Measurements from ENCODE around the gene CAPRIN1.
A peak's percentile ranks its signal among the peaks of the same experiment; 100 is the strongest.

Gene CAPRIN1, protein sequence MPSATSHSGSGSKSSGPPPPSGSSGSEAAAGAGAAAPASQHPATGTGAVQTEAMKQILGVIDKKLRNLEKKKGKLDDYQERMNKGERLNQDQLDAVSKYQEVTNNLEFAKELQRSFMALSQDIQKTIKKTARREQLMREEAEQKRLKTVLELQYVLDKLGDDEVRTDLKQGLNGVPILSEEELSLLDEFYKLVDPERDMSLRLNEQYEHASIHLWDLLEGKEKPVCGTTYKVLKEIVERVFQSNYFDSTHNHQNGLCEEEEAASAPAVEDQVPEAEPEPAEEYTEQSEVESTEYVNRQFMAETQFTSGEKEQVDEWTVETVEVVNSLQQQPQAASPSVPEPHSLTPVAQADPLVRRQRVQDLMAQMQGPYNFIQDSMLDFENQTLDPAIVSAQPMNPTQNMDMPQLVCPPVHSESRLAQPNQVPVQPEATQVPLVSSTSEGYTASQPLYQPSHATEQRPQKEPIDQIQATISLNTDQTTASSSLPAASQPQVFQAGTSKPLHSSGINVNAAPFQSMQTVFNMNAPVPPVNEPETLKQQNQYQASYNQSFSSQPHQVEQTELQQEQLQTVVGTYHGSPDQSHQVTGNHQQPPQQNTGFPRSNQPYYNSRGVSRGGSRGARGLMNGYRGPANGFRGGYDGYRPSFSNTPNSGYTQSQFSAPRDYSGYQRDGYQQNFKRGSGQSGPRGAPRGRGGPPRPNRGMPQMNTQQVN

DNA sequence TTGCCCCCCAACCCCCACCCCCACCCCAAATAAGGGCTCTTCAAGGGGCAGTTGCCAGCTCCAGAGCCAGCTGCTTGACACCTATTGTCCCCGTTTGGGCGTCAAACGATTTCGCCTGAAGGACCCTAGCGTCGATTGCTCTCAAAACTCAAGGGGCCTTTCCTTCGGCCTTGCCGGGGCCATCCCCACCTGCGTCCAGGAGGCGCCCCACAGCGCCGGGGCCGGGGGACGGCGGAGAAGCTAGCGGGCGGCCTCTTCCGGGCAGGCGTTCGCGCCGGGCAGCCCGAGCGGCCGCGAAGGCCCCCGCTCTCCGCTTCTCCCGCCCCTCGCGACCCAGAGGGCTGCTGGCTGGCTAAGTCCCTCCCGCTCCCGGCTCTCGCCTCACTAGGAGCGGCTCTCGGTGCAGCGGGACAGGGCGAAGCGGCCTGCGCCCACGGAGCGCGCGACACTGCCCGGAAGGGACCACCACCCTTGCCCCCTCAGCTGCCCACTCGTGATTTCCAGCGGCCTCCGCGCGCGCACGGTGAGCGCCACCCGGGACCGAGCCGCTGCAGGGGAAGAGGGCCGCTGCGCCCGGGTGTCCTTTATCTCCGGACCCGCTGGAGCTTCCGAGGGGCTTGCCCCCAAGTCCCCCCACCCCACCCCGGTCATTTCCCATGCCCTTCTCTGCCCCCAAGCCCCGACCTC, at the start of gene CAPRIN1:
Gene CAPRIN1, plus strand, starts transcription at position 383 of the 687 bp plus-strand sequence. CDS start 690 bp downstream, outside the sequence.
- DNase-seq (ENCODE audit: low spot score) = peak; percentile 90

DNA sequence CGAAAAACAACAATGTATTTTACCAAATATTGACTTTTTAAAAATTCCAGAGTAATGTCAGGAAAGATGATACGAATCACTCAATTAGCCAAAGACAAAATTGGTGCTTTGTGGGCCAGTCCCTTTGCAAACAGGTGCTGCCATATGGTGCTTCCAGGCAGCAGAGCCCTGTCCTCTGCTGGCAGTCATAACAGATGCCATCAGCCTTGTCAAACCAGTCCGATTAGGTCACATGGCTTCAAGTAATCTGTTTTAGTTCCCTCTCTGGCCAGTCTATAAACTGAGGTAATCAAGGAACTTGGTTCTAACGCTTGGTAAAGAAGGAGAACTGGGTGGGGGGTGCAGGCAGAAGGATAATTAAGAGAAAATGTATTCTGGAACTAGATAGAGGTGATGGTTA, 49.1 kb upstream of the CAPRIN1 start:
- no peak for DNase-seq (ENCODE audit: low spot score)

DNA sequence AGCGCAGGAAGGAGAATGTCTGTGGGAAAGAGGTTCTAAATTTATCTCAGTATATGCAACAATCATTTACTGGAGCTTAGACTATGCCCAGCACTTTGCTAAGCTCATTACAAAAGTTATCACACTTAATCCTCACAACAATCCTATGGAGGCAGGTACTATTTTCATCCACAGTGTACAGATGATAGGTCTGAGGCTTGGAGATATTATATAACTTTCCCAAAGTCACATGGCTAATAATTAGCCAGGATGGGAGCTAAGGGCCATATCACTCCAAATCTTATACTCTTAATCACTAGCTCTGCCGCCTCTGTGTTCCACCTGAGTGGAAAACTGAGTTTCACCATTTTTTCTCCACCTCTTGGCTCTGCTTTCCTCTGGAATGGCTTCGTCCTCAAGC, 47.3 kb upstream of the CAPRIN1 start:
- no peak for DNase-seq (ENCODE audit: low spot score)

DNA sequence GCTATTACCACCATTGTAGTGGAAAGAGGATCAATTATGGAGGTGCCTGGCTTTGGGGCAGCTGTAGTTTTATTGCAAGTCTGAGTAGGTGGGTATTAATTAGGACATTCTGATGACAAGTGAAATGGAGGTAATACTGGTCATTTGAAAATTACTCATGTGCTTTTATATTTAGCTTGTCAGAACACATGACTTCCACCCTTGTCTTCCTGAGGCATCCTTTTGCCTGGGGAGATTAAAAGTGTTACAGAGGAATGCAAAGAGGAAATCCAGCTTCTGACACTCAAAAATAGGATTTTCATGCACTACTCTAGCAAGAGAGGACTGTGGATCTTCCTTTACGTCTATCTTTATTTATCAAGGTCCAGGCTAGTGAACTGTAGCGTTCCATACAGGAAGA, 44.7 kb upstream of the CAPRIN1 start:
- no peak for DNase-seq (ENCODE audit: low spot score)

DNA sequence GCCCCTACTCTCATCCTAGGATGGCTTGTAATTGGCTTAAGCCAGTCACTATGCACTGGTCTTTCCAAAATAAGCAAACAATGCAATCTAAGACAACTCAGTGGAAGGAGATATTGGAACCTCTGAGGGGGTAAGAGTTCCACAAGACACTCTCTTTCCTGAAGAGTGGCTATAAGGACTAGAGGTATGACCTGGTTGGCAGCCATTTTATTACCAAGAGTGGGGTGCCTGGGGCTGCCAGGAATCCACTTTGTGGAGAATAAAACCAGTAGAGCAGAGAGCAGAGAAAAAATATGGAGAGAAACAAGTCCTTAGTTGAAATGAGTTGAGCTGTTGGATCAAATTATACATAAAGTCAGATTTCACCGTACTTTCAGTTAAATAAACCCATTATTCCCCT, 38.8 kb upstream of the CAPRIN1 start:
- DNase-seq (ENCODE audit: low spot score) = no peak

DNA sequence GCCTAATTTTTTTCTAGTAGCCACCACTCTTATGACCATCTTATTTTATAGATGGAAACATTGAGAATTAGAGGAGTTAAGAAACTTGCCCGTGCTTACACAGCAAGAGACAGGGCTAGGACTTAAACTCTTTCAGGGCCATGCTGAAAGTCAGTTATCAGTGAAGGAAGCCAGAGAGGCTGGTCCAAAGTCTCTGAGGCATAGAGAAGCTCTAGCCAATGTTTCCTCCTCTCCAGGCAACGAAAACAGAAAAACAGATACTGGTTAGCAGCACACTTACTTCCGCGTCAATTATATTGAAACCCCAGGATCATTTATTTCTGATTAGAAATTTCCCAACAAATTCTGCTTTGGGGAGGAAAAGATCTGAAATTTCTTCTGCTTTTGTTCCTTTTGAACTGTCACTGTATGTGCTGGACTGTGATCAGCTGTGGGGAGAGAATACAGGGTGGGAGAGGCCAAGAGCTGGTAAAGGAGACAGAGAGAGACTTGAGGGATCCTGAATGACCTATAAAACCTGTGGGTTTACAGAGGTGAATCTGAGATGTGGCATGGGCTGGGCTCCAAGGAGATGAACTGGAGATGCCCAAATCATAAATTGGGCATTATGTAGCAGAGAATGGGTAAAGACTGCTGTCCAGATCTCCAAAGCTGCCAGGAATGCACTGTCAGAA, 37.5 kb upstream of the CAPRIN1 start:
- DNase-seq (ENCODE audit: low spot score) = no peak

DNA sequence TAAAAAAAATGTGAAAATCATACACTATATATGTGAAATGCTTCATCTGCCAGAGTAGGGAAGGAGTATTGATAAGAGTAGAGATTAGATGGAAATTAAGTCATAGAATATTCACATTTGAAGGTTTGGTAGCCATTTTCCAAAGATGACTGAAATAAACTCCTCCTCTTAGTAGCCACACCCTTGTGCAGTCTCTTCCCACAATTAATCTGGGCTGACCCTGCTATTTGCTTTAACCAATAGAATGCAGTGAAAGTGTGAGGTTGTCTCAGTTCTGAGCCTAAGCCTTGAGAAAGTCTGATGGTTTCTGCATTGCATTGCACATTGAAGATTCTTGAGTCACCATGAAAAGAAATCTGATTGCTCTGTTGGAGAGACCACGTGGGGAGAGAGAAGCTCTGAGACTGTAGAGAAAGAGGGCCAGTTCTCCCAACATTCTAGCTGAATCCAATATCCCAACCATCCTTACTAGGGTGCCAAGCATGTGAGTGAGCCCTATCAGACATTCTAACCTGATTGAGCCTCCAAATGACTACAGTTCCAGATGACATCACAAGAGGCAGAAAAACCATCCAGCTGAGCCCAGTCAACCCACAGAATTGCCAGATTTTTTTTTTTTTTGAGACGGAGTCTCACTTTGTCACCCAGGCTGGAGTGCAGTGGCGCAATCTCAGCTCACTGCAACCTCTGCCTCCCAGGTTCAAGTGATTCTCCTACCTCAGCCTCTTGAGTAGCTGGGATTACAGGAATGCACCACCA, 29.4 kb upstream of the CAPRIN1 start:
- no peak for DNase-seq (ENCODE audit: low spot score)

DNA sequence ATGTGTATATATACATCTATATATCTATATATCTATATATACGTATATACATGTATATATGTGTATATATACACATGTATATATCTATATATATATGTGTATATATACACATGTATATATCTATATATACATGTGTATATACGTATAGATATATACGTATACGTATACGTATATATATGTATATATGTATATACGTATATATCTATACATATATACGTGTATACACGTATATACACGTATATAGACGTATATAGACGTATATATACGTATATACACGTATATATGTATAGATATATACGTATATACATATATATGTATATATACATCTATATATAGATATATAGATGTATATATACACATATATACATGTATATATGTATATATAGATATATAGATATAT, 25.1 kb upstream of the CAPRIN1 start:
- no peak for DNase-seq (ENCODE audit: low spot score)

DNA sequence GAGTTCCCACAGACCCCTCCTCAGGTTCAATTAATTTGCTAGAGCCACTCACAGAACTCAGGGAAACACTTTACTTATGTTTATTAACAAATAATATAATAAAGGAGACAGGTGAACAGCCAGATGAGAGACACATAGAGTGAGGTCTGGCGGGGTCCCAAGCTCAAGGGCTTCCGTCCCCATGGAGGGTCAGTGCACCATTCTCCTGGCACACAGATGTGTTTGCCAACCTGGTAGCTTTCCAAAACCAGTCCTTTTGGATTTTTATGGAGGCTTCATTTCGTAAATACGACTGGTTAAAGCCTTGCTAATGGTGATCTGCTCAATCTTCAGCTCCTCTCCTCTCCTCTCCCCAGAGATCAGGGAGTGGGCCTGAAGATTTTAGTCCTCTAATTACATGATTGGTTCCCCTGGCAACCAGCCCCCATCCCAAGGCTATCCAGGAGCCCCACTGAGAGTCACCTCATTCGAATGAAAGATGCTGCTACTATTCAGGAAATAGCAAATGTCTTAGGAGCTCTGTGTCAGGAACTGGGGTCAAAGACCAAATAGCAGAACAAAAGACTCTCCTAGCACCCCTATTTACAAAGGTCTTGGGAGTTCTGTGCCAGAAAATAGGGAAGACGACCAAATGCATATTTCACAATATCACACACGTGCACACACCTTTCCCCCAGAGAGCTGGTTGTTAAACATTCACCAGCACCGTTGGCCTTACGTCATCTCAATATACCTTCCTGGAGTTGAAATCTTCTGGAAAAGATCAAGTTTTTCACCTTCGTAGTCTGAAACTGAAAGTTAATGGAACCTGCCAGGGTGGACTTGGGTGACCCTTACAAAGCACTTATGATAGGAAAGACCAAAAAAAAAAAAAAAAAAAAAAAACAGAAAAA, 23.8 kb upstream of the CAPRIN1 start:
- no peak for DNase-seq (ENCODE audit: low spot score)

DNA sequence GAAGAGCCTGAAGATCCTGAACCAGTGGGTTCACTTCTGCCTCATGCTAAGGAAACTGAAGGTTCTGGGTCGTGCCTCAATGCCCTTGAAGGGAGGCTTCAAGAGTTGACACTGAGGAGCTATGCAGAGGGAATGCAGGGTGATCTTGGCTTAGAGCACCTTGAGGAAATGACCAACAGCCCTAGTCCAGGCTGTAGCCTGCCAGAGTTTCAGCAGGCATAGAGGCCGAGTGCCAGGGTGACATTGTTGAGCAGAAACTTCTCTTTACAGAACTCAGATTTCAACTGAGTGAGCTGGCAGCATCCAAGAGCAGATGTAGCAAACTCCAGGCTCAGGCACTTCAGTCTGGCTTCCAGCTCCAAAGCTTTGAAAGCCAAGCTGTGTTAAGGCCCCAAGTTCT, 23.1 kb upstream of the CAPRIN1 start:
- DNase-seq (ENCODE audit: low spot score) = no peak

DNA sequence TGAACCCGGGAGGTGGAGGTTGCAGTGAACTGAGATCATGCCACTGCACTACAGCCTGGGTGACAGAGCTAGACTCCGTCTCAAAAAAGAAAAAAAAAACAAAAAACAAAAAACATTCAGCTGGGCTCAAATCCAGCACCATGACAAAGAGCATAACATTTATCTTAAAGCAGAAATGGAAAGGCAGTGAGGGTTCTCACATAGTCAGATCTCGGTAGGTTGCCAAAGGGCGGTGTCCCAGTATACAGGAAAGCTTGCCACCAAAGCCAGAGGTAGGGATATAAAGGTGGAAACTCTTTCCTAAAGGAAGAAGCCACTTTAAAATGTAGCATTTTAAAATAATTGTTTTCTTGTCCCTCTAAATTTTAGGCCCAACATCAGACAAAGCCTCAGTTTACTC, 22.4 kb upstream of the CAPRIN1 start:
- DNase-seq (ENCODE audit: low spot score) = no peak

DNA sequence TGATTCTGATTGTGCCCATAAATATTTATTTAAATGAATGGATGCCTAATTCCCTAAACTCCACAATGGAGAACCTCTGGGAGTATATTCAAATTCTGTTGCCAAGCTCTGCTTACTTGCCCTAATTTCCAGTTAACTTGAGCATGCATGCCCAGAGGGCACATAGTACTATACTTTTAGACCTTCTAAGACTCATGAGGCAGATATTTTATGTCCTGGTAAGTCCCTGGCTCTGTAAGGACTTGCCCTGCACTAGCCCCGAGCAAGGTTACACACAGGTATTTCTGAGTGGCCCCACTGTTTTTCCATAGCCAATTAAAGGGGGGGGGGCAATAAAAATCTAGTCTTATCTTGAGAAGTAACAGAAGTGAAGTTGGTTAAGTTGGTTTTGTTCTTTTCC, 21.1 kb upstream of the CAPRIN1 start:
- no peak for DNase-seq (ENCODE audit: low spot score)

DNA sequence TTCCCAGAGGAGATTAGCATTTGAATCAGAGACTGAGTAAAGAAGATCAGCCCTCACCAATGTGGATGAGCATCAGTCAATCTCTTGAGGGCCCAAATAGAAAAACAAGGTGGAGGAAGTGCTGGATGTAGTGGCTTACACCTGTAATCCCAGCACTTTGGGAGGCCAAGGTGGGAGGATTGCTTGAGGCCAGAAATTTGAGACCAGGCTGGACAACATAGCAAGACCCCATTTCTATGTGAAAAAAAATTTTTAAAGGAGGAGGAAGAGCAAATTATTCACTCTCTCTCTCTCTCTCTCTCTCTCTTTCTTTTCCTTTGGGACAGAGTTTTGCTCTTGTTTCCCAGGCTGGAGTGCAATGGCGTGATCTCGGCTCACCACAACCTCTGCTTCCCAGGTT, 18.1 kb upstream of the CAPRIN1 start:
- no peak for DNase-seq (ENCODE audit: low spot score)

DNA sequence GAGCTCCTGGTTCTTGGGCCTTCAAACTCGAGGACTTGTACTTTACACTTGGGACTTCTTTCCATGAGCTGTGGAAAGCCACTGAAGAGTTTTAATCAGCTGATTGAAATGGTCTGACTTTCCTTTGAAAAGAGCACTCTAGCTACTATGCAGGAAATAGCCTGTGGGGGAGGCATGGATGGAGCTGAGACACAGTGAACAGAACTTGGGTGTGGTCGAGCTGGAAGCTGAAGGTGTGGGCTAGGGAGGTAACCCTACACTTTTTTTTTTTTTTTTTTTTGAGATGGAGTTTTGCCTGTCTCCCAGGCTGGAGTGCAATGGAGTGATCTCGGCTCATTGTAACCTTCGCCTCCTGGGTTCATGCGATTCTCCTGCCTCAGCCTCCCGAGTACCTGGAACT, 17.5 kb upstream of the CAPRIN1 start:
- DNase-seq (ENCODE audit: low spot score) = no peak

DNA sequence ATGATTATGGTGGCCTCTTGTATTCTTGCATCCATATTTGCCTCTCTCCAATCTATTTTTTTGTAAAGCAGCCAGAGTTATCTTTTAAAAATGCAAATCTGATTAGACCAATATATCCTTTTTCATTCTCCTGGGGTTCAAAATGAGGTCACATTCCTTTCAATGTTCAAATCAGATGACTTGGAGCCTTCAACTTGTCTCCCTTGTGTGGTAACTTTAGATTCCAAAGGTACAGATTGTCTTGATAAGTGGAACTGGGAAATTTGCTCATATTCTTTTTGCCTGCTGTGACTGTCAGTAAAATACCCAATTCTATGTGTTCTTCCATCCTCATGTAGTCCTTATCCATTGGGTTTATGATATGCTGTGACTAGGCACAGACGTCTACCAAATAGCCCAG, 15.1 kb upstream of the CAPRIN1 start:
- DNase-seq (ENCODE audit: low spot score) = no peak

DNA sequence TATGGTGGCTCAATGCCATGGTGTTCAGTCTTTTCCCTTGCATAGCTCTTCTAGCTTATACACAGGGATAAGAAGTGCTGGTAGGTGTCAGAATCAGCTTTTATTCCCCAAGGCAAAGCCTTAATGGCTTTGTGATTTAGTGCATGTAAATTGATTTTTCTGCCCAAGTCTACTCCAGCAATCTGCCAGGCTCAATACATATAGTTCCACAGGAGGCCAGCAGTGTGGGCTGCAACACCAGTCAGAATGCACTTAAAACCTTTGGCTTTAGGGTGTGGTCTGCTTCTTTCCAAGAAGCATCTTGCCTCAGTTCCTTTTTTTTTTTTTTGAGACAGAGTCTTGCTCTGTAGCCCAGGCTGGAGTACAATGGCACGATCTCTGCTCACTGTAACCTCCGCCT, 14.5 kb upstream of the CAPRIN1 start:
- no peak for DNase-seq (ENCODE audit: low spot score)

DNA sequence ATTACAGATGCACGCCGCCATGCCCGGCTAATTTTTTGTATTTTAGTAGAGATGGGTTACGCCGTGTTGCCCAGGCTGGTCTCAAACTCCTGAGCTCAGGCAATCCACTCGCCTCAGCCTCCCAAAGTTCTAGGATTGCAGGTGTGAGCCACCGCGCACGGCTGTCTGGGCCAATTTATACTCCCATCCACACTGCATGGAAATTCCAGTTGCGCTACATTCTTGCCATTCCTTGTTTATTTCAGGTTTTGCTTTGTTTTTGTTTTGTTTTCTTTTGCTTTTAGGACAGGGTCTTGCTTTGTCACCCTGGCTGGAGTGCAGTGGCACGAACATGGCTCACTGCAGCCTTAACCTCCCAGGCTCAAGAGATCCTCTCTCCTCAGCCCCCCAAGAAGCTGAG, 11.0 kb upstream of the CAPRIN1 start:
- DNase-seq (ENCODE audit: low spot score) = no peak

DNA sequence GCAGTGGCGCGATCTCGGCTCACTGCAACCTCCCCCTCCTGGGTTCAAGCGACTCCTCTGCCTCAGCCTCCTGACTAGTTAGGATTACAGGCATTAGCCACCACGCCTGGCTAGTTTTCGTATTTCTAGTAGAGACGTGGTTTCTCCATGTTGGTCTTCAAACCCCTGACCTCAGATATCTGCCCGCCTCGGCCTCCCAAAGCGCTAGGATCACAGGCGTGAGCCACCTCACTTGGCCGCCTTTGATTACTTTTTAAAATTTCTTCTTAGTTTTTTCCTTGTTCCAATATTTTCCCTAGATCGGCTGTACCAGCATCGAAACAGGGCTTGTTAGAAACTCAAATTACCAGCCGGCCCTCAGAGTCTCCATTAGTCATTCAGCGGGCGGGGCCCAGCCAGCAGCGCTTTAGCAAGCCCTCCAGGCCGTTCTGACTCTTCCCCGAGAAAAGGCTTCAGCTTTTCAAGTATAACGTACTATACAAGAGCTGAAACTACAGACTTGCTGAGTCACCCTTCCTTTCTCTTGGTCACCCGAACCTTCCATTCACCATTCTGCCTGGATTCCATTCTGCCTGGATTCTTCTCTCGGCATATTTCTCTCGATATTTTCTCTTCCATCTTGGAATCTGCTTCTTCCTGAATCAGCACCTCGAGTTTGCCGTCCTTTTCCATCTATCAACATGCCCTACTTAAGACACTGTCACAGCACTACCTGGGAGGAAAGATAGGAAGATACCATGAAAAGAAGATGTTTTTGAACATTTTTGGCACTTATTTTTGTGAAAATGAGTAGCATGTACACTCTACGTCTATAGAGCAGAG, 6.7 kb upstream of the CAPRIN1 start:
- DNase-seq (ENCODE audit: low spot score) = peak; percentile 57

DNA sequence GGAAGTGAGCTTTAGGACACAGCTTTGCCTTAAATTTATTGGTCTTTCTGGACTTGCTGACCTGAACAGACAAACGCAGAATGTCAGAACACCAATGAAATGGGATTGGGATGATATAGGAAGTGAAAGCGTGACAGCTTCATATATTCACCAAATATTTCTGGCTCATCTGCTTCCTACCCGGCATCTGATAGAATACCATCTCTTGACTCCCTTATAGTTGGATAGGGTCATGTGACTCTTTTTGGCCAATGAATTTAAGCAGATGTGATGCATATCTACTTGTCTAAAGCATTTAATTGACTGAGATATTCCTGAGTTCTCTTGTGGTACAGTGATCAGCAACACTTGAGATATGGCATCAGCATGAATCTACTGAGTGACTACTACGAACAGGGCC, 2.5 kb upstream of the CAPRIN1 start:
- DNase-seq (ENCODE audit: low spot score) = no peak

All from hematopoietic multipotent progenitor cell treated with erythropoietin and hydrocortisone succinate and interleukin-3 and kit ligand, for 17 days (in vitro differentiated cells).